Gastroesophageal sphincter (tissue), 3 donors: ENCODE measurements around the gene HSD11B2.

Experiments used
- POLR2A ChIP-seq, 2 donors: fragments of 450-650 bp; IDR thresholded peaks; one replicate each; pipeline ENCODE4 v1.6.1; 2017; ENCODE audit warnings: antibody characterized with exemption in 2 of 2, mild to moderate bottlenecking in 2 of 2, moderate library complexity in 1 of 2
- TF ChIP-seq, protein P1 (sequence below), 4 experiments: fragments of 200-600 bp in 2 of 4; fragments of 450-650 bp in 2 of 4; sonication (generic) in 1 of 4; IDR thresholded peaks; one replicate each; pipeline ENCODE4 v1.5.1; 2017 to 2019; ENCODE audit warnings: antibody characterized with exemption in 4 of 4, mild to moderate bottlenecking in 2 of 4, moderate library complexity in 2 of 4

- TF ChIP-seq POLR2A (IDR thresholded peaks at IDR 0.05), result no peak
- TF ChIP-seq, protein P1, sequence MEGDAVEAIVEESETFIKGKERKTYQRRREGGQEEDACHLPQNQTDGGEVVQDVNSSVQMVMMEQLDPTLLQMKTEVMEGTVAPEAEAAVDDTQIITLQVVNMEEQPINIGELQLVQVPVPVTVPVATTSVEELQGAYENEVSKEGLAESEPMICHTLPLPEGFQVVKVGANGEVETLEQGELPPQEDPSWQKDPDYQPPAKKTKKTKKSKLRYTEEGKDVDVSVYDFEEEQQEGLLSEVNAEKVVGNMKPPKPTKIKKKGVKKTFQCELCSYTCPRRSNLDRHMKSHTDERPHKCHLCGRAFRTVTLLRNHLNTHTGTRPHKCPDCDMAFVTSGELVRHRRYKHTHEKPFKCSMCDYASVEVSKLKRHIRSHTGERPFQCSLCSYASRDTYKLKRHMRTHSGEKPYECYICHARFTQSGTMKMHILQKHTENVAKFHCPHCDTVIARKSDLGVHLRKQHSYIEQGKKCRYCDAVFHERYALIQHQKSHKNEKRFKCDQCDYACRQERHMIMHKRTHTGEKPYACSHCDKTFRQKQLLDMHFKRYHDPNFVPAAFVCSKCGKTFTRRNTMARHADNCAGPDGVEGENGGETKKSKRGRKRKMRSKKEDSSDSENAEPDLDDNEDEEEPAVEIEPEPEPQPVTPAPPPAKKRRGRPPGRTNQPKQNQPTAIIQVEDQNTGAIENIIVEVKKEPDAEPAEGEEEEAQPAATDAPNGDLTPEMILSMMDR (IDR thresholded peaks at IDR 0.05), result no peak
Observed at GRCh38 chr16:67384778-67385510, 46.0 kb upstream of the HSD11B2 start.
